Activated T-helper 17 cell treated with anti-CD3 and anti-CD28 coated beads, Interleukin-2, amount 50 U/mL, for 72 hours (primary cell): ENCODE results near the gene FURIN. TPM values are rescaled to one million over a fixed set of nuclear protein-coding genes. Genes with fewer than 3 reads are reported as not detected.
"Not testable (repeated sequence)": the region's sequence is repeated elsewhere in the genome, so short reads cannot be mapped to it uniquely, and the experiment has no call there.

Source experiments
- ATAC-seq: fragments of 150-1000 bp; cut with Tn5 transposase; replicated peaks from 2 replicates; pipeline ENCODE4 v1.10.0; 2021; ENCODE audit warnings: mild to moderate bottlenecking, moderate library complexity
- H3K27ac Mint-ChIP-seq: one replicate; pipeline ENCODE4 v1.8.0; 2022; ENCODE audit warnings: mixed read lengths
- H3K27me3 Mint-ChIP-seq: one replicate; pipeline ENCODE4 v1.8.0; 2022; ENCODE audit warnings: mixed read lengths
- H3K36me3 Mint-ChIP-seq: one replicate; pipeline ENCODE4 v1.8.0; 2022; ENCODE audit warnings: low read depth, mild to moderate bottlenecking, mixed read lengths
- H3K4me1 Mint-ChIP-seq: one replicate; pipeline ENCODE4 v1.8.0; 2022; ENCODE audit warnings: mixed read lengths
- H3K4me3 Mint-ChIP-seq: one replicate; pipeline ENCODE4 v1.8.0; 2022; ENCODE audit warnings: mild to moderate bottlenecking, mixed read lengths
- H3K9me3 Mint-ChIP-seq: one replicate; pipeline ENCODE4 v1.8.0; 2022; ENCODE audit warnings: mixed read lengths
- total RNA-seq, 2 donors: library from RNA; stranded (reverse); gene quantifications; one replicate each; pipeline ENCODE4 v1.2.3, GENCODE V29; 2022

The FURIN gene
- total RNA-seq, 2 donors from 2014 or later, result 605 to 771 TPM

DNA sequence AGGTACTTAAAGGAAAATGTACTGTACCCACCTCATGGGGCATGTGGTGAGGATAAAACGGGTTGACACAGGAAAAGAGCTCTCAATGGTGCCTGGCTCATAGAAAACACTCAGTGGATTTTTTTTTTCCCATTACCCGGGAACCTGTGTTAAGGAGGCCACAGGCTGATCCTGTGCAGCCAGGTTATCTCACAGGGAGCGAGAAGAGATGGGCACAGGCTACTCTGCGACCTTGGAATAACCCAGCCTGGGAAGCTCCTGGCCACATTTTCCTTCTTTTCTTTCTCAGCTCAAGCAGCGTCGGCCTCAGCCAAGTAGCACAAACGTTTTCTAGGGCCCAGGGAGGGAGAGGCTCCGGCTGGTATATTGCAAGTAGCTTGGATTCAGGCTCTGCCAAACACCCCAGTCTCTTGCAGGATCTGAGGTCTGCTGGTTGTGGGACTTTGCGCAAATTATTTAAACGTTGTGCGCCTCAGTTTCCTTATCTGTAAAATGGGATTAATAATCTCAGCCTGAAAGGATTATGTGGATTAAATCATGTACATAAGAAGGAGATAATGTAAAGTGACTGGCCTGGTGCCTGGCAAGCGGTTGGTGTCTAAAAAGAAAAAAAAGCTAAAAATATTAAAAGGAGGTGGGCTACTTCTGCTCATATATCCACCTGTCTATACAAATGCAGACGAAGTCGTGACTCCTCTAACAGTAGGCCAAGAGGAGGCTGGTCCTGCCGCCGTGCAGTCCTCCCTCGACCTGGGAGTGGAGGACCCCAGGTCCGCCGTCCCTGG is 2.2 kb downstream of the FURIN start:
- peaks cover 70% of the 10 kb centered on the region for H3K36me3 Mint-ChIP-seq
- H3K27ac Mint-ChIP-seq, result peak overlapping the region; percentile 100
- peaks cover 17% of the 10 kb centered on the region for H3K4me1 Mint-ChIP-seq
- no peaks in the 10 kb centered on the region for H3K9me3 Mint-ChIP-seq
- H3K27me3 Mint-ChIP-seq, result no peaks in the 10 kb centered on the region
- H3K4me3 Mint-ChIP-seq, result peak overlapping the region; percentile 96
- no peak for ATAC-seq

DNA sequence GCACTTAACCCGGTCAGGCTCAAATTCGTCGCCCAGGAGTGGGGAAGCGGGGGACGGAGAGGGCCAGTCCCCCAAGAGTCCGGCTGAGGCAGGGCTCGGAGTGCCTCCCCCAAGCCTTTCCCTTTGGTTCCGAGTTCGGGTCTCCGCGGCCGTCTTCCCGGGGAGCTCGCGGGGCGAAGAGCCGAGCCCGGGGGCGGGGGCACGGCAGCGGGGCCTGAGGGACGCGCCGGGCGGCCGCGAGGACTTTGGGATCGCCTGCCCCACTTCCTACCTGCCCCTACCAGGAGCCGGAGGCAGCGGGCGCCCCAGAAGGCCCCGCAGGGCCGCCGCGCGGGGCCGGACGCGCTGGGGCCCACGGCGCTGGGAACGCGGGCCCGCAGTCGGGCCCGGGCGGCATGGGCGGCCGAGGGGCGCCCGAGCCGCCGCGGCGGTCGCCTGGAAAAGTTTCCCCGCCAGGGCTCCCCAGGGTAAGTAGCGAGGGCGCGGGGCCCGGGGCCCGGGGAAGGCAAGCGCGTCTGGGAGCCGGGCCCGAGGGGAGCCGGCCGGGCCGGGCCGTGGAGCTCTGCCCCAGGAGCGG is 2.8 kb downstream of the FURIN start:
- peaks cover 77% of the 10 kb centered on the region for H3K36me3 Mint-ChIP-seq
- H3K4me3 Mint-ChIP-seq, result peak overlapping the region; percentile 96
- no peak for ATAC-seq
- peaks cover 12% of the 10 kb centered on the region for H3K4me1 Mint-ChIP-seq
- H3K27me3 Mint-ChIP-seq, result no peaks in the 10 kb centered on the region
- H3K27ac Mint-ChIP-seq, result peak overlapping the region; percentile 100
- no peaks in the 10 kb centered on the region for H3K9me3 Mint-ChIP-seq

DNA sequence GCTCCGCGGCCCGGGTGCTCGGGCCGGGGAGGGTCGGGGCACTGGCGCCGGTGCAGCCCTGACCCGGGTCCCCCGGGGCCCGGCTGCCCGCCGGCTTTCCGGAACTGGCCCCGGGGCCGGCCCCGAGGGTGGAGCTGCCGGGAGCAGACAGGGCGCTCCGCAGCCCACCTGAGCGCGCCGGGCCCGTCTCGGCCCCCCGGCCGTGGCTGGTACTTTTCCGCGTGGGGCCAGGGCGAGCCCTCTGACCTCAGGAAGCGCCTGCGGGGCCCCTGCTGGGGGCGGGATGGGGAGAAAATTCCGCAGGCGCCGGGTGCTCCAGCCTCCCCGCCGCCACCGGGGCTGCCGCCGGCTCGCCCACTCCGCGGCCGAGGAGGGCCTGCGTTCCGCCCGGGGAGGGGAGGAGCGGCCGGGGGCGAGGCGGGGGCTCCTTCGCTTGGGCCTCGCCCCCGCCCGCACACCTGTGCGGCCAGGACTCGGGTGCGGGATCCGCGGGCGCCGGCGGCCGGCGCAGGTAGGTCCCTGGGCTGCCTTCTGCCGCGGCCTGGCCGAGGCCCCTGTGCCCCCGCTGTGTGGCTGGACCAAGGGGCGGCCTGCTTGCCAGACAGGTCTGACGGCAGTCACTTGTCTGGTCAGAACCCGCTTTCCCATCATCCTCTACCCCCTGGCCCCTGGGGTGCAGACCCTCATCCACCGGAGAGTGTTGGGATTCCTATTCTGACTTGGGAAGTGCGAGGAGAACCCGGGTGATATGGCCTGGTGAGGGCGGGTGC is 3.5 kb downstream of the FURIN start:
- no peak for ATAC-seq
- Mint-ChIP-seq H3K27me3 (no peaks in the 10 kb centered on the region), H3K4me1 (peaks cover 18% of the 10 kb centered on the region), H3K9me3 (no peaks in the 10 kb centered on the region), H3K27ac (peak overlapping the region; percentile 98), H3K36me3 (peaks cover 83% of the 10 kb centered on the region), H3K4me3 (peak overlapping the region; percentile 92)

DNA sequence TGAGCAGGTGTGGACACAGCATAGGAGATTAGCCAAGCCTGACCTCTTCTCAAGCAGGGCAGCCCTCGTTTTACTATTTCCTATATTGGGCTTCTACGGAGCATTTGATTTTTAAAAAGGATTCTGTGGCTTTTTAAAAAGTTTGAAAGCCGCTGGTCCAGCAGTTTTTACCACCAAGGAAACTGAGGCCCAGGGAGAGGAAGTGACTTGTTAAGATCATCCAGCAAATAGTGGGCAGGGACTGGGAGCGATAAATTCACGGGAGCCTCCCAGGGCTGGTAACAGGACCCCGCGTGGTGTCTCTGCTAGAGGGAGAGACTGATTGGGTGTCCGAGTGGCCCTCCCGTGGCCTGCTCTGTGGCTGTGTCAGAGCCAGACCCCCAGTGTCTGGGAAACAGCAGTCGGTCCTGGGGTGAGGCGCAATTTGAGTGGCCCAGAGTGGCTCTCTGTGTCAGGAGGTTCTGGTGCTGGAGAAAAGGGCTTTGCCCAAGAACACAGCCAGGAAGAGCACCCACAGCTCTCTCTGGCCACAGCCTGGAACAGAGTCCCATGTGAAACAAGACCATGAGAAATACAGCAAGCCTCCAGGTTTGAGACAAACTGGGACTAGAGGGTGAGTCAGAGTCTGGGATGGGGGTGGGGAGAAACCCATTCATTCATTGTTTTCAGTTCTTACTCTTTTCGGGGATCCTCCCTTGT is 4.2 kb downstream of the FURIN start:
- peak overlapping the region; percentile 98 for H3K27ac Mint-ChIP-seq
- ATAC-seq, result peak; percentile 71
- H3K4me3 Mint-ChIP-seq, result peak overlapping the region; percentile 92
- H3K36me3 Mint-ChIP-seq, result peaks cover 91% of the 10 kb centered on the region
- H3K9me3 Mint-ChIP-seq, result no peaks in the 10 kb centered on the region
- H3K4me1 Mint-ChIP-seq, result peaks cover 22% of the 10 kb centered on the region
- H3K27me3 Mint-ChIP-seq, result no peaks in the 10 kb centered on the region

DNA sequence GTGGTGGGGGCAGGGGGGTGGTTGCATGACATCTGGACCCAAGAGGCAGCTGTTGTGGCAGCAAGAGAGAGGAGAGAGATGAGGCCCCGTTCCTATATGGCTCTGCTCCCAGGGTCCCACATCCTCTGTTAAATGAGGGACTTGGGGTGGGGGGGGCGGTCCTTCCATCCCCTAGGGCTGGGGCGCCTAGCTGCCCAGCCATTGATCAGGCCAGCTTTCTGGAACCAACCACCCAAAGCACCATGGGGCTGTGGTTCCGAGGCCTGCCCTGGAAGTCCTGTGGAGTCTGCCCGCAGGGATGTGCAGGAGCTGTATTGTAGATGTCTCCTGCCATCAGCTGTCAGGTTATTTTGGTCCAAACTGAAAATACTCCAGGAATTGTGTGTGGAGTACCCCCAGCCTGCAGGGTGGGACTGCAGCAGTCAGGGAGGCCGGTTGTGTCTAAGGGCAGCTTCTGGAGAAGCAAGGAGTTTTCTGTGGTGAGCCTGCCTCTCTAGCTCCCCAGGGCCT is 5.2 kb downstream of the FURIN start:
- peak overlapping the region; percentile 92 for H3K4me3 Mint-ChIP-seq
- H3K36me3 Mint-ChIP-seq, result peaks cover 93% of the 10 kb centered on the region
- H3K4me1 Mint-ChIP-seq, result peaks cover 15% of the 10 kb centered on the region
- H3K27me3 Mint-ChIP-seq, result no peaks in the 10 kb centered on the region
- no peak for ATAC-seq
- H3K27ac Mint-ChIP-seq, result peak overlapping the region; percentile 98
- no peaks in the 10 kb centered on the region for H3K9me3 Mint-ChIP-seq

DNA sequence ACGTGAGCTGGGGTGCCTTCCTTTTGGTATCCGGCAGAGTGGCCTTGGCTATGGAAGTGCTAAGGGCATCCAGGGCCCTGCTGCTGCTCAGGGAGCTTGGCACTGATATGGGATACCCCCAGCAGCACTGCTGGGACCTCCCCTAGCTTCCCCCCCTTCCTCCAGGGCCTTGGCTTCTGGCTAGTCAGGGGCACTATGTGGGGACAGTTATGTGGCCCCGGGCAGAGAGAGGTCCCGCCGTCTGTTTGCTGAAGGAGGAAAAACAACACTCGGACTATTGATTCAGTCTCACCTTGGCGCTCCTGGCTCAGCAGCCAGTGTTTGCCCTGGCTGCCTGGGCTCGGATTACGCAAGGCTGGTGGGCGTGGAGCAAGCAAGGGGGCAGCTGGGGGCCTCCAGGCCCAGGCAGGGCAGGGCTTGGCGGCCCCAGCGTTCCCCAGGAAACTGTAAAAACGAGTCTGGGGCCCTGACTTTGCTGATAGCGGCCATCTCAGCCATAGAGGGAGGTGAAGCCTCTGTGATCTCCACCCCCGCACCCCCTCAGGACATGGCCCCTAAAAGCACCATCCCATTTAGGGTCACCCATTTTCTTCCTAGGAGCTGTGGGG is 5.7 kb downstream of the FURIN start:
- H3K9me3 Mint-ChIP-seq, result no peaks in the 10 kb centered on the region
- no peak for ATAC-seq
- H3K4me1 Mint-ChIP-seq, result peaks cover 14% of the 10 kb centered on the region
- H3K27me3 Mint-ChIP-seq, result no peaks in the 10 kb centered on the region
- peak overlapping the region; percentile 92 for H3K4me3 Mint-ChIP-seq
- peaks cover 93% of the 10 kb centered on the region for H3K36me3 Mint-ChIP-seq
- H3K27ac Mint-ChIP-seq, result peak overlapping the region; percentile 98

DNA sequence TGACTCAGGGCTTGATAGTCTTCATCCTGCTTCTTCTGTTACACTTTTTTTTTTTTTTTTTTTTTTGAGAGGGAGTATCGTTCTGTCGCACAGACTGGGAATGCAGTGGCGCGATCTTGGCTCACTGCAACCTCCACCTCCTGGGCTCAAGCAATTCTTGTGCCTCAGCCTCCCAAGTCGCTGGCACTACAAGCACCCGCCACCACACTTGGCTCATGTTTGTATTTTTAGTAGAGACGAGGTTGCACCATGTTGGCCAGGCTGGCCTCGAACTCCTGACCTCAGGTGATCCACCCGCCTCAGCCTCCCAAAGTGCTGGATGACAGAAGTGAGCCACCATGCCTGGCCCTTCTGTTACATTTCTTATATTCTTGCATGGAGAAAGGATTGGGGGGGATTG is 6.6 kb downstream of the FURIN start:
- not testable (repeated sequence) for ATAC-seq, H3K9me3 Mint-ChIP-seq, H3K27me3 Mint-ChIP-seq
- peak overlapping the region; percentile 98 for H3K27ac Mint-ChIP-seq
- H3K36me3 Mint-ChIP-seq, result peaks cover 93% of the 10 kb centered on the region
- H3K4me3 Mint-ChIP-seq, result peak overlapping the region; percentile 92
- peaks cover 14% of the 10 kb centered on the region for H3K4me1 Mint-ChIP-seq

DNA sequence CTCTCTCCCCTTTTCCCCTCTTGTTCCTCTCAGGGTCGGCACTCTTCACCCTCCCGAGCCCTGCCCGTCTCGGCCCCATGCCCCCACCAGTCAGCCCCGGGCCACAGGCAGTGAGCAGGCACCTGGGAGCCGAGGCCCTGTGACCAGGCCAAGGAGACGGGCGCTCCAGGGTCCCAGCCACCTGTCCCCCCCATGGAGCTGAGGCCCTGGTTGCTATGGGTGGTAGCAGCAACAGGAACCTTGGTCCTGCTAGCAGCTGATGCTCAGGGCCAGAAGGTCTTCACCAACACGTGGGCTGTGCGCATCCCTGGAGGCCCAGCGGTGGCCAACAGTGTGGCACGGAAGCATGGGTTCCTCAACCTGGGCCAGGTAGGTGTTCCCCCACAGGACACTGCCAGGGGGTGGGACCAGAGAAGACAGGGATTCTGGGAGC is 7.2 kb downstream of the FURIN start:
- H3K4me3 Mint-ChIP-seq, result peak overlapping the region; percentile 92
- ATAC-seq, result no peak
- H3K27me3 Mint-ChIP-seq, result no peaks in the 10 kb centered on the region
- H3K4me1 Mint-ChIP-seq, result peaks cover 14% of the 10 kb centered on the region
- peaks cover 93% of the 10 kb centered on the region for H3K36me3 Mint-ChIP-seq
- H3K9me3 Mint-ChIP-seq, result no peaks in the 10 kb centered on the region
- peak overlapping the region; percentile 98 for H3K27ac Mint-ChIP-seq

DNA sequence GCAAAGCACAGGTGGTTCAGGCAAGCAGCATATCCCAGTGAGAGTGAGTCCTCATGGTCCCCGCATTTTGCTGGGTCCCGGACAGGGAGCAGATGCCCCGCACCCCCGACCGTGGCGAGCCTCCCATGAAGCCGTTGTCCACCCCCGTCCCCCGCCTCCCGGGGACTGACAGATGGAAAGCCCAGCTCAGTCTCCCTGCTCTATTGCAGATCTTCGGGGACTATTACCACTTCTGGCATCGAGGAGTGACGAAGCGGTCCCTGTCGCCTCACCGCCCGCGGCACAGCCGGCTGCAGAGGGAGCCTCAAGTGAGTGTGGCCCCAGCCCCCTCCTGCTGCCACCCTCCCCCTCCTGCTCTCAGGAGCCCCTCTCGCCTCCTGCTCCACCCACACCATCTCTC is 7.7 kb downstream of the FURIN start:
- H3K27ac Mint-ChIP-seq, result peak overlapping the region; percentile 98
- H3K4me1 Mint-ChIP-seq, result peaks cover 14% of the 10 kb centered on the region

DNA sequence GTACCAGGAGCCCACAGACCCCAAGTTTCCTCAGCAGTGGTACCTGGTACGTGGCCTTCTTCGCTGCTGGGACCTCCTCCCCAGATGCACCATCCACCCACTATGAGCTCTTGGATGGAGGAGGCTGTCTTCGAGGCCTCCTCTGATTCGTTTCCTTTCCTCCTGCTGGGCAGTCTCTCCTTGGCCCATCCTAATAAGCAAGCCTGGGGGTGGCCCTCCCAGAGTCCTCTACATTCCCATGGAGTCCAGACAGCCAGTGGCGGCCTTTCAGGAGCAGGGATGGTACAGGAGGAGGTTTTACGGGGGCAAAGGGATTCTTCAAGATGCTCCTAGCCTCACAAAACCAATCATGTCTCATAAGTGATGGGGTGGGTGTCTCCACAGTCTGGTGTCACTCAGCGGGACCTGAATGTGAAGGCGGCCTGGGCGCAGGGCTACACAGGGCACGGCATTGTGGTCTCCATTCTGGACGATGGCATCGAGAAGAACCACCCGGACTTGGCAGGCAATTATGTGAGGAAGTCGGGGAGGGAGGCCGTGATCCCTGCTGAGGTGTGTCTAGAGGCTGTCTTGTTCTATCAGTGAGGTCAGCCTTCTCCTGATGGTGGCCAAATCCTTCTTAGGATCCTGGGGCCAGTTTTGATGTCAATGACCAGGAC is 8.3 kb downstream of the FURIN start:
- H3K36me3 Mint-ChIP-seq, result peaks cover 97% of the 10 kb centered on the region
- no peaks in the 10 kb centered on the region for H3K27me3 Mint-ChIP-seq
- peak overlapping the region; percentile 92 for H3K4me3 Mint-ChIP-seq
- peaks cover 14% of the 10 kb centered on the region for H3K4me1 Mint-ChIP-seq
- H3K27ac Mint-ChIP-seq, result peak overlapping the region; percentile 89
- ATAC-seq, result no peak
- no peaks in the 10 kb centered on the region for H3K9me3 Mint-ChIP-seq

More for the DNA sequence above, 7.7 kb downstream of the FURIN start:
- Mint-ChIP-seq H3K36me3 (peaks cover 93% of the 10 kb centered on the region), H3K4me3 (peak overlapping the region; percentile 92), H3K27me3 (no peaks in the 10 kb centered on the region), H3K9me3 (no peaks in the 10 kb centered on the region)
- no peak for ATAC-seq

DNA sequence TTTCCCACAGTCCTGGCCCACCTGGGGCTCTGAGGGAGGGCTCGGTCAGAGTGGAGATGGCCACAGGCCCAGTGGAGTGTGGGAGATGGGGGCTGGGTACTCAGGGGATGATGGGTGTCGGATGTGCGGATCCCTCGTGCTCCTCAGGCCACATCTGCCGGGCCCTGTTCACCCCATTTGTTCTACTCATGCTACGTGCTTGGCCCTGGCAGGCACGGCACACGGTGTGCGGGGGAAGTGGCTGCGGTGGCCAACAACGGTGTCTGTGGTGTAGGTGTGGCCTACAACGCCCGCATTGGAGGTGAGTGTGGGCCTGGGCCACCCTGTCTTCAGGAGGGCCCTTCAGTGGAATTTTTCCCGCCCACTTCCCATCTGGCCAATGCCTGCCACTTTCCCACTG is 8.9 kb downstream of the FURIN start:
- no peak for ATAC-seq
- H3K27me3 Mint-ChIP-seq, result no peaks in the 10 kb centered on the region
- peaks cover 100% of the 10 kb centered on the region for H3K36me3 Mint-ChIP-seq
- H3K4me3 Mint-ChIP-seq, result peak overlapping the region; percentile 92
- peaks cover 14% of the 10 kb centered on the region for H3K4me1 Mint-ChIP-seq
- H3K27ac Mint-ChIP-seq, result peak overlapping the region; percentile 89
- H3K9me3 Mint-ChIP-seq, result no peaks in the 10 kb centered on the region

DNA sequence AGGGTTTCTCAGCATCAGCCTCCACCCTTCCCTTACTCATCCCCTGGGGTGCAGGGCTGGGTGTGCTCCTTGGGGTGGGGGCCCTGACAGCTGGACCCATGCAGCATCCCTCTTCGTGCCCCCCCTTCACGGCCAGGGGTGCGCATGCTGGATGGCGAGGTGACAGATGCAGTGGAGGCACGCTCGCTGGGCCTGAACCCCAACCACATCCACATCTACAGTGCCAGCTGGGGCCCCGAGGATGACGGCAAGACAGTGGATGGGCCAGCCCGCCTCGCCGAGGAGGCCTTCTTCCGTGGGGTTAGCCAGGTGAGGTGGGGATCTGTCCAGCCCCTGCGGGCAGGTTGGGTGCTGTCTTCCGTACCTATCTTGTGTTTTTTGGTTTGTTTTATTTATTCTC is 9.6 kb downstream of the FURIN start:
- Mint-ChIP-seq H3K9me3 (no peaks in the 10 kb centered on the region), H3K4me1 (peaks cover 14% of the 10 kb centered on the region), H3K27me3 (no peaks in the 10 kb centered on the region), H3K4me3 (peak overlapping the region; percentile 92), H3K36me3 (peaks cover 100% of the 10 kb centered on the region), H3K27ac (peak overlapping the region; percentile 89)
- ATAC-seq, result no peak

DNA sequence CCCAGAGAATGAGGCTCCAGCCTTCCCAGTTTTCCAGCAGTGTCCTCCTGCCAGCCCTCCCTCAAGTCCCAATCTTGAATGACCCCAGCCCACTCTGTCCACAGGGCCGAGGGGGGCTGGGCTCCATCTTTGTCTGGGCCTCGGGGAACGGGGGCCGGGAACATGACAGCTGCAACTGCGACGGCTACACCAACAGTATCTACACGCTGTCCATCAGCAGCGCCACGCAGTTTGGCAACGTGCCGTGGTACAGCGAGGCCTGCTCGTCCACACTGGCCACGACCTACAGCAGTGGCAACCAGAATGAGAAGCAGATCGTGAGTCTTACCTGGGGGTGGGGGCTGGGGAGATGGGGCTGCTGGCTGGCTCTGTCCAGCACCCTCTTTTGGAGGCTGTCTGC is 10.3 kb downstream of the FURIN start:
- no peaks in the 10 kb centered on the region for H3K9me3 Mint-ChIP-seq
- H3K4me3 Mint-ChIP-seq, result peak overlapping the region; percentile 92
- no peaks in the 10 kb centered on the region for H3K27me3 Mint-ChIP-seq
- peaks cover 14% of the 10 kb centered on the region for H3K4me1 Mint-ChIP-seq
- peaks cover 100% of the 10 kb centered on the region for H3K36me3 Mint-ChIP-seq
- H3K27ac Mint-ChIP-seq, result peak overlapping the region; percentile 89
- no peak for ATAC-seq
